Tibial artery (tissue), 4 donors: ENCODE results near the gene STAB2.

Experiments used
- DNase-seq, 2 donors: peaks; one replicate each; pipeline ENCODE4 v3.0.0-alpha.2; 2019
- H3K27ac ChIP-seq, 2 donors: fragments of 200-600 bp; sonication (generic) in 1 of 2; 1 replicate in 1 of 2; 2 replicates in 1 of 2; pipeline ENCODE4 v1.5.1; 2018 to 2019; ENCODE audit warnings: mild to moderate bottlenecking in 1 of 2
- H3K27me3 ChIP-seq, 2 donors: fragments of 200-600 bp; sonication (generic) in 1 of 2; one replicate each; pipeline versions ENCODE4 v1.5.1 to v1.6.0; 2016 to 2019
- H3K36me3 ChIP-seq, 3 donors: fragments of 200-600 bp; sonication (generic) in 2 of 3; one replicate each; pipeline ENCODE4 v1.5.1; 2016 to 2019; ENCODE audit warnings: mild to moderate bottlenecking in 2 of 3
- H3K4me1 ChIP-seq, 4 donors: fragments of 200-600 bp; sonication (generic) in 2 of 4; 1 replicate in 3 of 4; 2 replicates in 1 of 4; pipeline ENCODE4 v1.5.1; 2016 to 2019
- H3K4me3 ChIP-seq, 2 donors: fragments of 200-600 bp; sonication (generic) in 1 of 2; 1 replicate in 1 of 2; 2 replicates in 1 of 2; pipeline ENCODE4 v1.5.1; 2018 to 2019; ENCODE audit warnings: mild to moderate bottlenecking in 2 of 2
- H3K9me3 ChIP-seq, 3 donors: fragments of 200-600 bp; sonication (generic) in 1 of 3; one replicate each; pipeline ENCODE4 v1.5.1; 2016 to 2019
- CTCF ChIP-seq, 2 experiments: fragments of 200-600 bp in 1 of 2; fragments of 450-650 bp in 1 of 2; IDR thresholded peaks; one replicate each; pipeline ENCODE4 v1.5.1; 2017 to 2019; ENCODE audit warnings: antibody characterized with exemption in 2 of 2, mild to moderate bottlenecking in 1 of 2, moderate library complexity in 1 of 2
- intact Hi-C: fragments of 100-400 bp; cut with DNase I; formaldehyde crosslinking; loops from one replicate; pipeline ENCODE4 v1.15.0; 2023; ENCODE audit warnings: low total_unique reads

Gene STAB2

DNA sequence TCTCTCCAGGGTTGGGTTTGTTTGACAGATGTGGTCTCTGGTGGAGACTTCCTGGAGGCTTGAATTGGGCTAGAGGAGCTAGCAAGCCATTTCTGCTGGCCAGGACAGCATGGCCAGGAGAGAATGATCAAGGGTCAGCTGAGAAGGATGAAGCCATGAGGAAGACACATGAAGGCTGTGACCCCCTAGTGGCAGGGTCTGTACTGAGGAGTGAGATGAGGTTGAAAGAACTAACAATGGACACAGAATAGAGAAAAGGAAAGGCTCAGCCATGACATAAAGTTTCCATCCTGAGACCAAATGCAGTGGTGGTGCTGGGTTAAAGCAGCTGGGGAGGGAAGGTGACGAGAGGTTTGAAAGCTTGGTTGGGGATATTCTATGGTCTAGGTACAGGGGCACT lies 164.1 kb downstream of the STAB2 start:
- no peak for DNase-seq
- H3K27ac ChIP-seq = no peak overlapping the region
- peaks cover 0 to 11% (median 0%) of the 10 kb centered on the region in 3 donors for H3K36me3 ChIP-seq
- no peaks in the 10 kb centered on the region for H3K27me3 ChIP-seq
- peaks cover 0 to 11% (median 0%) of the 10 kb centered on the region in 4 donors for H3K4me1 ChIP-seq
- no peak for TF ChIP-seq CTCF (IDR thresholded peaks at IDR 0.05)
- no peaks in the 10 kb centered on the region for H3K9me3 ChIP-seq
- H3K4me3 ChIP-seq = no peak overlapping the region
- intact Hi-C loops = no loop called here

- intact Hi-C loops = no loop called here
- H3K36me3 ChIP-seq = peaks cover 0 to 8% (median 0%) of the 10 kb centered on the region in 3 donors
- H3K4me3 ChIP-seq = no peak overlapping the region
- no peaks in the 10 kb centered on the region for H3K9me3 ChIP-seq
- no peak for DNase-seq
- H3K4me1 ChIP-seq = peaks cover 0 to 11% (median 0%) of the 10 kb centered on the region in 4 donors
- no peak for TF ChIP-seq CTCF (IDR thresholded peaks at IDR 0.05)
- no peak overlapping the region for H3K27ac ChIP-seq
- H3K27me3 ChIP-seq = no peaks in the 10 kb centered on the region
Observed at GRCh38 chr12:103751600-103751999, 164.5 kb downstream of the STAB2 start.

- Histone ChIP-seq H3K4me1 (peaks cover 0 to 11% (median 0%) of the 10 kb centered on the region in 4 donors), H3K9me3 (no peaks in the 10 kb centered on the region), H3K27me3 (no peaks in the 10 kb centered on the region), H3K36me3 (peaks cover 4 to 33% (median 6%) of the 10 kb centered on the region in 3 donors), H3K4me3 (no peak overlapping the region), H3K27ac (no peak overlapping the region)
- no peak for TF ChIP-seq CTCF (IDR thresholded peaks at IDR 0.05)
- no peak for DNase-seq
- intact Hi-C loops = no loop called here
Observed at GRCh38 chr12:103755425-103755824, 168.4 kb downstream of the STAB2 start.

DNA sequence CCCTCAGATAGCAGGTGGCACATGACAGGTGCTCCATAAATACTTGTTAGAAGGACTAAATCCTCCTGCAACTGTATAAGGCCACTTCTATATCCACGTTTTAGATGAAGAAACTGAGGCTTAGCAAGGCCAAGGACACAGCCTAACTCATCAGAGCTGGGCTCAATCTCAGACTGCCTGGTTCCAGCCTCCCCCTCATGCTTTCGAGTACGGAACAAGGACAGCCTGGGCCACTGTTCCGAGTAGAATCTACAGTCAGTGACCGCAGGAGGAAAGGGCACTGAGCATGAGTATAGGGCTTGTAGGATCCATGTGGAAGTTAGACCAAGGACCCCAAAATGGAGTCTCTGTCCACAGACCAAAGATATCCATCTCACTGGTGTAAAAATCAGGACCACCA lies 169.4 kb downstream of the STAB2 start:
- H3K4me1 ChIP-seq = peaks cover 0 to 8% (median 0%) of the 10 kb centered on the region in 4 donors
- no peak overlapping the region for H3K4me3 ChIP-seq
- no peaks in the 10 kb centered on the region for H3K27me3 ChIP-seq
- H3K9me3 ChIP-seq = no peaks in the 10 kb centered on the region
- H3K27ac ChIP-seq = no peak overlapping the region
- H3K36me3 ChIP-seq = peaks cover 12 to 41% (median 14%) of the 10 kb centered on the region in 3 donors
- intact Hi-C loops = no loop called here
- no peak for TF ChIP-seq CTCF (IDR thresholded peaks at IDR 0.05)
- no peak for DNase-seq

DNA sequence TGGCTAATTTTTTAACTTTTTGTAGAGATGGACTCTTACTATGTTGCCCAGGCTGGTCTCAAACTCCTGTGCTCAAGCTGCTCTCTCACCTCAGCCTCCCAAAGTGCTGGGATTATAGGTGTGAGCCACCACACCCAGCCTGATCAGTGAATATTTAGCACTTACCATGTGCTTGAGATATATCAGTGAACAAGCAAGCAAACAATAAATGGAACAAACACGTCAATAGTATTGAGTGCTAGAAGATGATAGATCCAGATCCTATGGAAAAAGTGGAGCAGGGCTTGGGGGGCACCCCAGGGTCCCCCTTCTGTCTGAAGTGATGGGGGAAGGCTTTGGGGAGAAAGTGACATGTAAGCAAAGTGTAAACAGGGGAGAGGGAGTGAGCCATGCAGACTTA lies 170.2 kb downstream of the STAB2 start:
- Histone ChIP-seq H3K36me3 (peaks cover 20 to 48% (median 22%) of the 10 kb centered on the region in 3 donors), H3K4me3 (no peak overlapping the region), H3K27me3 (no peaks in the 10 kb centered on the region), H3K4me1 (peaks cover 0 to under 1% (median 0%) of the 10 kb centered on the region in 4 donors), H3K9me3 (no peaks in the 10 kb centered on the region), H3K27ac (no peak overlapping the region)
- no peak for DNase-seq
- no peak for TF ChIP-seq CTCF (IDR thresholded peaks at IDR 0.05)
- intact Hi-C loops = no loop called here
